GM19463 (cell line): ENCODE data around the gene PCDH17.

Source experiments
- ATAC-seq: cut with Tn5 transposase; IDR thresholded peaks from one replicate; pipeline ENCODE4 v1.9.1; 2021; ENCODE audit warnings: mild to moderate bottlenecking, moderate library complexity; ENCODE audit not compliant: unreplicated experiment

Gene PCDH17

GRCh38 chr13:57631596-57632275 lies at the start of gene PCDH17:
PCDH17 (plus strand) TSS chr13:57631744; CDS start chr13:57632547, 803 bp downstream.
- no peak for ATAC-seq

DNA sequence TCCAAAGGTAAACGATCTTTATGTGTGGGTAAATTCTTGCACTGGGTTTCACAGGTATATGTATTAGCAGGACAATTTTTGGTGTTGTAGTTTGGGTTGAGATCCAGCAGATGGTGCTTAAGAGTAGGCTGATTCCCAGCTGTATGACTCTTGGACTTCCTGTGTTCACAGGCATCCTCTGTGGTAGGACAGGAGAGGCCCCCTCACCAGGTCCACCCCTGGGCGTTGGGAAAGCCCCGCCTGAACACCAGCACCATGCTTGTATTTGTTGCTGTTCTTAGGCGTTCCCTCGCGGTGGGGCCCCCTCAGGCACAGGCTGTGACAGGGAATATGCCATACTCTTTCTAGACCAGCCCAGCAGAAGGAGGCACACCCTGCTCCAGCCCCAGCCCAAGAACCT lies 49.5 kb upstream of the PCDH17 start:
- ATAC-seq: no peak

GRCh38 chr13:57583529-57583928 lies 48.0 kb upstream of the PCDH17 start:
- ATAC-seq: no peak

DNA sequence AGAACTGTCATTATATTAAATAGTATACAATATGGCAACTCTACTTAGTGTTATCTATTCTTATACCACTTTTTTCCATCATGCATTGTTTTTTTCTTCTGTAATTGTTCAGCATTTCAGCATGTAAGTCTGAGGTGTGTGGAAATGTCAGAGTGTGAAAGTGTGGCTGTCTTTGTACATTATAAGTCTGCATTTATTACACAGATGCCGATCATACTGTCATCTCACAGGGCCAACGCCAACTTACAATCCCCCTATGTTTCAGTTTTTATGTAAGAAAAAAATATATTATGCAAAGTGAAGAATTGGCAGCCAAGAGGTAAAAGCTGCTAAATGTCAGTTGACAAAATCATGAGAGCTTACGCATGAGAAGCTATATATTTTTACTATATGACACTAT lies 42.9 kb upstream of the PCDH17 start:
- ATAC-seq: no peak

DNA sequence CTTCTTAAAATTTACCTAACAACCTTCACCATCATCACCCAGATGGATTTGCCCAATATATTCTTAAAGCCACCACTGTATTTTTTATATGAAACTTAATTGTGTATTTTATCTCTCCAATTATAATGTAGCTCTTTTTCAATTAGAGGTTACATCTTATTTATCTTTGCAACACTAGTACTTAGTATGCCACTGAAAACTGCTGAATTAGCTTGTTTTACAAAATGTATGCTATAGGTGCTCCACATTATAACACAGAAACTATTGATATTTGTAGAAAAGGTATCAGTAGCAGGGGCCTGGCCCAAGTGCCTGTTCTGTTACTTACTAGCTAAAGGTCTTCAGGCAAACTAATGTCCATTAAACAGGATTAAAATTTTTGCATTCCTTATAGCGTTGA lies 35.8 kb upstream of the PCDH17 start:
- ATAC-seq: no peak

- ATAC-seq: no peak
Measured at GRCh38 chr13:57601536-57601935, 30.0 kb upstream of the PCDH17 start.

- ATAC-seq: no peak
Measured at GRCh38 chr13:57604442-57604841, 27.1 kb upstream of the PCDH17 start.

DNA sequence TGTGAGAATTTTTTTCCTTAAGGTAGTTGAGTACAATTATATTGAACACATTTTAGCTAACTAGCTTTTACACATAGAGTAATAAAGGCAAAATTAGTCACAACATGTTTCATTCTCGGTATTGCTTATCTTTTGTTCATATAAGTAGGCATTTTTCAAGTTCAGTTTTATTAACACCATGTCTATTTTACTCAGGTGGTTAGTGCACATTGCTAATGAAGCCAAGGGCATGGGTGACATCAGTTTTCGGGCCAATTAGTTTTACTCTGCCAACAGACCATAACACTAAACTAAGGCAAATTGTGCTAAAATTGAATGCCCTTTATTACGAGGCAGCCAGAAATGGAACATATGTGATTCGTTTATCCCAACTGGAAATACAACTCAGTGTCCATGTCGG lies 19.6 kb upstream of the PCDH17 start:
- ATAC-seq: no peak

DNA sequence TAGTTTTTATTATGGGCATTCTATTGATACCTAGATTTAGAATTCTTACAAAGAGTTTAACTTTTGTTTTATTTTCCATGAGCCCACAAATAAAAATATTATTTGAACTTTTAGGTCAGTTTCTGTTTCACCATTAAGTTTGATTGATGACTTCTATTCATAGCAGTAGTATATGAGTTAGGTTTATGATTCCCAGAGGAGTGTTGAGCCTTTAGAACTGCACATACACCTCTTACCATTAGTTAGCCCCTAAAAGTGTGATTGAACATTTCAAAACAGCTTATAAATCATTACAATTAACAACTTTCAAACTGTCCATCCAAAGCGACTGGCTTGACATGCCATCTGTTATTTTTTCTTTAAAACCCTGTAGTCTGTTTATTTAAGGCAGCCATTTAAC lies 19.0 kb upstream of the PCDH17 start:
- ATAC-seq: no peak

DNA sequence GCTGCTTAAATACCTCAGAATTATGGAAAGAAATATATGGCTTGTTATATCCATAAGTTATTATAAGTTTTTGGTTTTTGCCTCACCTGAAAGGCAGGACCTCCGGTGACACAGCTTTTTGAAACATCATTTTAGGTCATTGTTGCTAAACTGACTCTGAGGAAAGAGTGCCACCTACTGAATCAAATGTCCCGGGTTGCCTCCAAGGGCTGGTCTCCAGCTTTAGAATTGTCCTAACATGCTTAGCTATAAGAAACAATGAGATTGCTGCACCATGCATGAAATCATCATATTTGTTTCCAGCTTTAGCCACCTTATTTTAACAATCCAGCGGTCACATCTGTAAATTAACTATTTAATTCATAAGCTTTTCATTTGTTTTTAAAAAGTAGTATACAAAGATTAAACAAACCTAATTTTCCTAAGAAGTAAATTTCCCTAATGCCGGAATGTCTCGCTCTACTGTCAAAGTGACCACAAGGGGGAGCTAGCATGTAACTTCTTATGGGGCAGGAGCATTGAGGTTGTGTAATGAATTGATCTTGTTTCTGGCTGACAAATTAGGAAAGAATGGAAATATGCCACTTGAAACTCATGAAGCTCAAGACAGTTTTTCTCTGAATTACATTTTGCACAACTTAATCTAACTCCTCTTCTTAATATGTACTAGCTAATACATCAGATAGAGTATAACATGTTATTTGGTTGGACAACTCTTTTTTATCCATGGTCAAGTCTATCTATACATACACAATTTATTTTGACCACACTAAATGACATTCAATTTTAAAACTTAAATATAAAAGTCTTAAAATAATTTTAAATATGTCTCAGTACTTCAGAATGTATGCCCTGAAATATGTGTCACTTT lies 6.7 kb upstream of the PCDH17 start:
- no peak for ATAC-seq

DNA sequence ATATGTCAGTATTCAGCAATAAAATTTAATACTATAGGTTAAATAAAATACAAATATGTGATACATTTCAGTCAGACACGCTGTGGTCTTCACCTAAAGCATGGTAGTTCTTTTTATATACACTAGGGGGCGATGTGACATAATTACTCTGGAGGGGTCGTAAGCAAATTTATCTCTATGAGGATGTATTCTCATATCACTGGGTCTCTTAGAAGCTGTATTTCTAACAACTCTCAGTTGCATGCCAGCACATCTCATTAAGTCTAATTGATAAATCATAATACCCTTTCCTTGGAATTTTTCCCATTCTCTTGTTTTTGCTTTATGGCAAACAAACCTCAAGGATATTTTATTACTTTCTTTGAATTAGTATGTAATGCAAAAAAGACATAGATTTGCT lies 3.9 kb upstream of the PCDH17 start:
- ATAC-seq: no peak

- ATAC-seq: no peak
Measured at GRCh38 chr13:57629391-57629804, 2.1 kb upstream of the PCDH17 start.

DNA sequence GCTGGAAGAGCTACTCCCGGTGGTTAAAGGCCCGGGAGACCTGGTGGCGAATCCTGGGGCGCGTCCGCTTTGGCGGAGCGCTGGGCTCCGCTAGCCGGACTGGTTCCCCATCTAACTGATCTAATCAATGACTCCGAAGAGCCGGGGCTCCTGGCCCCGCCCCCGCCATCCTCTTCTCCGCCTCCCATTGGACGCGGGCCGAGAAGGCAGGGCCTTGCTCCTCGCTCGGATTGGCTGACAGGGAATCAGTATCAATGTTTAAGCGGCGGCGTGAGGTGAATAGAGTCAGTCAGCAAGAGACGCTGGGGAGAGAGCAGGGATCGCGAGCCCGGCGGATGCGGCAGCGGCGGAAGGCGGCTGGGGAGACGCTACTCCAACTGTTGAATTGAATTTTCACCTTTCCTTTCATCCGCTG lies 1.7 kb upstream of the PCDH17 start:
- peak; percentile 59 for ATAC-seq

- no peak for ATAC-seq
Measured at GRCh38 chr13:57630661-57631595, 616 bp upstream of the PCDH17 start.

- ATAC-seq: no peak
Measured at GRCh38 chr13:57632276-57633140, 964 bp downstream of the PCDH17 start.

- no peak for ATAC-seq
Measured at GRCh38 chr13:57633141-57633949, 1.8 kb downstream of the PCDH17 start.

DNA sequence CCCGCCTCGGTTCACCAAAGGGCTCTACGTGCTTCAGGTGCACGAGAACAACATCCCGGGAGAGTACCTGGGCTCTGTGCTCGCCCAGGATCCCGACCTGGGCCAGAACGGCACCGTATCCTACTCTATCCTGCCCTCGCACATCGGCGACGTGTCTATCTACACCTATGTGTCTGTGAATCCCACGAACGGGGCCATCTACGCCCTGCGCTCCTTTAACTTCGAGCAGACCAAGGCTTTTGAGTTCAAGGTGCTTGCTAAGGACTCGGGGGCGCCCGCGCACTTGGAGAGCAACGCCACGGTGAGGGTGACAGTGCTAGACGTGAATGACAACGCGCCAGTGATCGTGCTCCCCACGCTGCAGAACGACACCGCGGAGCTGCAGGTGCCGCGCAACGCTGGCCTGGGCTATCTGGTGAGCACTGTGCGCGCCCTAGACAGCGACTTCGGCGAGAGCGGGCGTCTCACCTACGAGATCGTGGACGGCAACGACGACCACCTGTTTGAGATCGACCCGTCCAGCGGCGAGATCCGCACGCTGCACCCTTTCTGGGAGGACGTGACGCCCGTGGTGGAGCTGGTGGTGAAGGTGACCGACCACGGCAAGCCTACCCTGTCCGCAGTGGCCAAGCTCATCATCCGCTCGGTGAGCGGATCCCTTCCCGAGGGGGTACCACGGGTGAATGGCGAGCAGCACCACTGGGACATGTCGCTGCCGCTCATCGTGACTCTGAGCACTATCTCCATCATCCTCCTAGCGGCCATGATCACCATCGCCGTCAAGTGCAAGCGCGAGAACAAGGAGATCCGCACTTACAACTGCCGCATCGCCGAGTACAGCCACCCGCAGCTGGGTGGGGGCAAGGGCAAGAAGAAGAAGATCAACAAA lies 2.6 kb downstream of the PCDH17 start:
- ATAC-seq: no peak

DNA sequence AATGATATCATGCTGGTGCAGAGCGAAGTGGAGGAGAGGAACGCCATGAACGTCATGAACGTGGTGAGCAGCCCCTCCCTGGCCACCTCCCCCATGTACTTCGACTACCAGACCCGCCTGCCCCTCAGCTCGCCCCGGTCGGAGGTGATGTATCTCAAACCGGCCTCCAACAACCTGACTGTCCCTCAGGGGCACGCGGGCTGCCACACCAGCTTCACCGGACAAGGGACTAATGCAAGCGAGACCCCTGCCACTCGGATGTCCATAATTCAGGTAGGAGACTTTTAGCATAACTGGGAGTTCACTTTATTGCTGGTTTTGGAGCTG lies 3.3 kb downstream of the PCDH17 start:
- no peak for ATAC-seq
